ENCODE measurements around the gene PRAMEF26.
"Not testable (repeated sequence)": the region's sequence is repeated elsewhere in the genome, so short reads cannot be mapped to it uniquely, and the experiment has no call there.

Gene PRAMEF26

GRCh38 chr1:13155909-13156308, at the start of gene PRAMEF26:
Gene PRAMEF26 (minus strand): TSS chr1:13156009. CDS start chr1:13153095, 2,914 bp downstream.
- in situ Hi-C loops (cut with HindIII; ENCODE audit: low sequenced_read_pairs); DNase-seq (ENCODE audit: low read depth, low spot score); H3K4me3 ChIP-seq (ENCODE audit: low read depth, low read length): not testable (repeated sequence)

- in situ Hi-C loops (cut with HindIII; ENCODE audit: low sequenced_read_pairs); DNase-seq (ENCODE audit: low read depth, low spot score); H3K4me3 ChIP-seq (ENCODE audit: low read depth, low read length): not testable (repeated sequence)
Observed at GRCh38 chr1:13201309-13201708, 45.5 kb upstream of the PRAMEF26 start, which contains the start of gene PRAMEF13. Gene PRAMEF13 (minus strand): TSS chr1:13201409. CDS start chr1:13199589, 1,820 bp downstream.

- DNase-seq (ENCODE audit: low read depth, low spot score); in situ Hi-C loops (cut with HindIII; ENCODE audit: low sequenced_read_pairs): not testable (repeated sequence)
Observed at GRCh38 chr1:13171548-13171947, 15.7 kb upstream of the PRAMEF26 start, which contains the start of gene PRAMEF9. Gene PRAMEF9 (plus strand): TSS chr1:13171848. CDS start chr1:13175281, 3,433 bp downstream.

GRCh38 chr1:13165531-13165930, 9.7 kb upstream of the PRAMEF26 start, which contains the start of gene HNRNPCL4:
Gene HNRNPCL4 (minus strand): TSS chr1:13165631. CDS start chr1:13165467, 164 bp downstream.
- DNase-seq (ENCODE audit: low read depth, low spot score); H3K4me3 ChIP-seq (ENCODE audit: low read depth, low read length); in situ Hi-C loops (cut with HindIII; ENCODE audit: low sequenced_read_pairs): not testable (repeated sequence)

More at GRCh38 chr1:13171548-13171947, 15.7 kb upstream of the PRAMEF26 start, which contains the start of gene PRAMEF9:
- H3K4me3 ChIP-seq (ENCODE audit: low read depth, low read length): not testable (repeated sequence)

GRCh38 chr1:13116754-13117153, 39.1 kb downstream of the PRAMEF26 start, which contains the start of gene HNRNPCL2:
Gene HNRNPCL2 (minus strand): TSS chr1:13116854. CDS start chr1:13116400, 454 bp downstream.
- in situ Hi-C loops (cut with HindIII; ENCODE audit: low sequenced_read_pairs); H3K4me3 ChIP-seq (ENCODE audit: low read depth, low read length); DNase-seq (ENCODE audit: low read depth, low spot score): not testable (repeated sequence)

Data from astrocyte of the spinal cord (primary cell).